GM12878 (cell line): ENCODE data around the gene NPAS1. TPM values are rescaled to one million over a fixed set of nuclear protein-coding genes. Genes with fewer than 3 reads are reported as not detected.

Experiments used
- ATAC-seq: fragments of 200-7000 bp; cut with Tn5 transposase; 3 replicates; pipeline ENCODE4 v1.9.1; 2020; ENCODE audit warnings: mild to moderate bottlenecking, moderate library complexity
- BruUV-seq: library from RNA; stranded (reverse); fragments of 400-500 nt; replicated peaks from 2 replicates; lab custom pipeline; 2021; lab: Mats Ljungman, UMichigan
- CTCF ChIA-PET: fragments of 300-600 bp; sonication (Branson Sonifier 250); formaldehyde crosslinking; extraction: SDS; loops from one replicate; lab custom pipeline; 2021; ENCODE audit warnings: inconsistent platforms; lab: Yijun Ruan, JAX
- POLR2A ChIA-PET: fragments of 350-600 bp; formaldehyde crosslinking; extraction: SDS; loops from one replicate; lab custom pipeline; 2021; ENCODE audit warnings: inconsistent platforms; lab: Charles Lee
- RAD21 ChIA-PET: fragments of 300-600 bp; sonication (Branson Sonifier 250); formaldehyde crosslinking; loops from one replicate; lab custom pipeline; 2023; ENCODE audit warnings: antibody characterized with exemption; ENCODE audit not compliant: unreplicated experiment; lab: Charles Lee
- SMC1A ChIA-PET: fragments of 300-600 bp; sonication (Branson Sonifier 250); formaldehyde crosslinking; loops from one replicate; lab custom pipeline; 2023; ENCODE audit not compliant: unreplicated experiment, uncharacterized antibody; lab: Charles Lee
- DNase-seq: peaks from one replicate; pipeline ENCODE4 v3.0.0-alpha.2; 2011; ENCODE audit warnings: low read depth, low spot score
- FAIRE-seq: peaks from 3 replicates; lab custom pipeline; 2011; peaks lifted over from hg19 to GRCh38; lab: Jason Lieb, UNC
- H2AFZ ChIP-seq: 2 replicates; pipeline ENCODE4 v1.6.0; 2011; ENCODE audit warnings: low read depth, low read length, control low read depth; ENCODE audit not compliant: control insufficient read depth
- H3K27ac ChIP-seq: 2 replicates; pipeline ENCODE4 v1.5.1; 2011; ENCODE audit warnings: control low read depth; ENCODE audit not compliant: control insufficient read depth, insufficient read depth
- H3K27me3 ChIP-seq, 2 experiments: replicated peaks in 1 of 2; 2 replicates each; pipeline versions ENCODE4 v1.6.0 to v1.6.1; 2011; ENCODE audit warnings: low read length in 1 of 2; ENCODE audit not compliant: control insufficient read depth in 2 of 2, insufficient read depth in 2 of 2
- H3K36me3 ChIP-seq, 2 experiments: 2 replicates each; pipeline ENCODE4 v1.5.1; 2011; ENCODE audit warnings: low read length in 1 of 2; ENCODE audit not compliant: control insufficient read depth in 2 of 2, insufficient read depth in 2 of 2
- H3K4me1 ChIP-seq: 2 replicates; pipeline ENCODE4 v1.6.1; 2011; ENCODE audit warnings: mild to moderate bottlenecking, low read length, moderate library complexity, mixed read lengths; ENCODE audit not compliant: control insufficient read depth, insufficient read depth
- H3K4me2 ChIP-seq: 2 replicates; pipeline ENCODE4 v1.6.0; 2011; ENCODE audit warnings: control low read depth; ENCODE audit not compliant: control insufficient read depth, insufficient read depth
- H3K4me3 ChIP-seq: fragments of 200-600 bp; sonication (generic); 2 replicates; pipeline ENCODE4 v1.5.1; 2016
- H3K79me2 ChIP-seq: 2 replicates; pipeline ENCODE4 v1.6.0; 2011; ENCODE audit warnings: low read length; ENCODE audit not compliant: control insufficient read depth, insufficient read depth
- H3K9ac ChIP-seq: 2 replicates; pipeline ENCODE4 v1.8.0; 2011; ENCODE audit warnings: low read length, control low read depth, mixed read lengths; ENCODE audit not compliant: control insufficient read depth, insufficient read depth
- H3K9me3 ChIP-seq: replicated peaks from 3 replicates; pipeline ENCODE4 v1.5.1; 2011; ENCODE audit warnings: mild to moderate bottlenecking, low read length; ENCODE audit not compliant: control insufficient read depth, insufficient read depth
- H4K20me1 ChIP-seq: 2 replicates; pipeline ENCODE4 v1.6.0; 2011; ENCODE audit not compliant: control insufficient read depth, insufficient read depth
- CBX5 ChIP-seq: sonication (generic); IDR thresholded peaks from 2 replicates; pipeline ENCODE4 v1.6.1; 2016; ENCODE audit warnings: low read depth, moderate library complexity, mild to moderate bottlenecking, inconsistent platforms
- CHD4 ChIP-seq: fragments of 200-600 bp; sonication (generic); IDR thresholded peaks from 2 replicates; pipeline ENCODE4 v1.6.1; 2016; ENCODE audit warnings: mild to moderate bottlenecking
- DPF2 ChIP-seq: fragments of 450-650 bp; IDR thresholded peaks from 2 replicates; pipeline ENCODE4 v1.6.1; 2017; ENCODE audit warnings: mild to moderate bottlenecking
- ETV6 ChIP-seq, 2 experiments: fragments of 450-650 bp in 1 of 2; IDR thresholded peaks in 1 of 2; conservative IDR thresholded peaks in 1 of 2; 2 replicates each; pipeline ENCODE4 v1.6.1; 2014; ENCODE audit warnings: antibody characterized with exemption in 1 of 2, borderline replicate concordance in 1 of 2, low read depth in 1 of 2, mild to moderate bottlenecking in 1 of 2, moderate library complexity in 1 of 2
- MYB ChIP-seq: fragments of 150-350 bp; IDR thresholded peaks from 2 replicates; pipeline ENCODE4 v1.6.1; 2014; ENCODE audit warnings: mild to moderate bottlenecking, low read depth, low read length, borderline replicate concordance
- MYC ChIP-seq: IDR thresholded peaks from 2 replicates; pipeline ENCODE4 v1.6.1; 2011; ENCODE audit warnings: mild to moderate bottlenecking, low read length, moderate library complexity, inconsistent platforms; ENCODE audit not compliant: insufficient read depth, insufficient replicate concordance, insufficient read length, severe bottlenecking
- NR2C2 ChIP-seq: IDR thresholded peaks from 2 replicates; pipeline ENCODE4 v1.6.1; 2011; ENCODE audit warnings: borderline replicate concordance, low read depth; ENCODE audit not compliant: control insufficient read depth, insufficient read length
- PML ChIP-seq: IDR thresholded peaks from 2 replicates; pipeline ENCODE4 v1.6.1; 2012; ENCODE audit warnings: low read length, inconsistent platforms
- WGBS: methylation state at CpG from one replicate; pipeline ENCODE4 v1.1.6; 2016; ENCODE audit warnings: low lambda C conversion rate; ENCODE audit not compliant: insufficient replicate concordance, insufficient coverage; ENCODE audit errors: missing lambda C conversion rate; 5-methylcytosine and 5-hydroxymethylcytosine counted together
- in situ Hi-C: fragments of 300-500 bp; cut with MboI; formaldehyde crosslinking; loops from 9 replicates; pipeline ENCODE4 v1.14.3; 2018; ENCODE audit warnings: mixed read lengths
- intact Hi-C: fragments of 100-400 bp; cut with micrococcal nuclease; formaldehyde crosslinking; loops from one replicate; pipeline ENCODE4 v1.14.2; 2022; ENCODE audit not compliant: unreplicated experiment
- polyA plus RNA-seq, 11 experiments: library from polyadenylated mRNA; depleted of rRNA in 4 of 11; unstranded in 6 of 11; stranded (reverse) in 5 of 11; fragments of >200 nt; fragmentation: Nextera tagmentation in 4 of 11; fragmentation: Illumina TruSeq in 1 of 11; extraction: Ambion mirVana in 4 of 11; extraction: Trizol in 1 of 11; gene quantifications; 1 replicate in 1 of 11; 2 replicates in 10 of 11; pipeline versions ENCODE4 v1.2.1 to v1.2.3, GENCODE V29; 2011 to 2016; ENCODE audit warnings: inconsistent platforms in 2 of 11, missing spikeins in 2 of 11, low read depth in 1 of 11
- total RNA-seq, 4 experiments: library from RNA; depleted of rRNA in 3 of 4; stranded (reverse); fragments of >200 nt in 3 of 4; fragmentation: Illumina TruSeq in 1 of 4; extraction: Trizol in 1 of 4; gene quantifications; 2 replicates each; pipeline versions ENCODE4 v1.2.1 to v1.2.3, GENCODE V29; 2013 to 2021
- TF ChIP-seq, protein P1 (sequence below): fragments of 450-650 bp; IDR thresholded peaks from 2 replicates; pipeline ENCODE4 v1.6.1; 2017; ENCODE audit warnings: low read depth, mild to moderate bottlenecking, moderate library complexity
- TF ChIP-seq, protein P2 (sequence below), 3 experiments: IDR thresholded peaks in 2 of 3; conservative IDR thresholded peaks in 1 of 3; 2 replicates each; pipeline ENCODE4 v1.5.1; 2011; ENCODE audit warnings: low read depth in 3 of 3, low read length in 3 of 3, mild to moderate bottlenecking in 3 of 3, control low read depth in 2 of 3, moderate library complexity in 2 of 3, inconsistent platforms in 1 of 3, mixed read lengths in 1 of 3; ENCODE audit not compliant: control insufficient read depth in 2 of 3, insufficient read depth in 1 of 3; ENCODE audit errors: extremely low read depth in 1 of 3
- TF ChIP-seq, protein P3 (sequence below): fragments of 450-650 bp; IDR thresholded peaks from 2 replicates; pipeline ENCODE4 v1.6.1; 2018; ENCODE audit warnings: mild to moderate bottlenecking, low read depth, moderate library complexity; ENCODE audit not compliant: partially characterized antibody

The NPAS1 gene
- total and polyA plus RNA-seq, 10 of the 15 experiments (the other 5 are each of a cell fraction or from before 2014, with no cell fraction given): 0.14 to 0.72 (median 0.28) TPM; not detected in 3

DNA sequence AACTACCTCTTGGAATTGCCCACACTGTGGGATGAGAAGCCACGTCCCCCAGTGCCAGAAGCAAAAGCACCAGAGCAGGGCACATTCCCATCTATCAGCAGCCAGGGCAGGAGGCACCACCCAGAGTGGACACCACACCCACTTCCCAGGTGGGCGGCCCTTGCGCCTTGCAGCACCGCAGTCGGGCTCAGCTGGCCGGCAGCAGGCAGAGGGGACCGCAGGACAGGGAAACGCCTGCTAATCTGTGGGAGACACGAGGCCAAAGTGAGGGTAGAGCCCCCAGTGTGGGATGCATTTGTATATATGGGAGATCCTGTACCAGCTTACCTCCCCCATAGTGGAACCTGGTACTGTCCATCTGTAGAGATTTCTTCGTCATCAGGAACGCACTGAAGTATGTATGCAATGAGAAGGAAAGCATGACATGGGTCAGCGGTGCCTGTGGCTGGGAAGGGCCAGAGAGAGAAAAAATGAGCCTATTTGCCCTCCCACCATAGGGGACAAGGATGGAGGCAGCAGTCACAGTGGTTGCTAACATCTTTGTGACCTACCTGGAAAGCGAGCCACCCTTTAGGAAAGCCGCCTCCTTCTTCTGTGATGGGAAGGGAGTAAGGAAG lies 30.9 kb upstream of the NPAS1 start:
- H3K9me3 ChIP-seq: no peaks in the 10 kb centered on the region
- BruUV-seq: no TSS peak
- no peak overlapping the region for H3K9ac ChIP-seq
- ChIA-PET RAD21 (interaction anchor here (2.0 kb wide), 1 partner anchor 132 kb away, joined by 5 read pairs; no protein-coding TSS in a partner anchor), CTCF (interaction anchor here (0.6 to 4.7 kb wide), 4 partner anchors 127 to 223 kb away, joined by 3 to 53 read pairs (median 6); no protein-coding TSS in a partner anchor), POLR2A (interaction anchor here (0.9 kb wide), 1 partner anchor 80 kb away, joined by 3 read pairs; no protein-coding TSS in a partner anchor), SMC1A (no interaction called here)
- no peak overlapping the region for H3K4me3 ChIP-seq
- in situ Hi-C loops (no loop called here), intact Hi-C loops (no loop called here)
- no peak overlapping the region for H3K27ac ChIP-seq
- H3K79me2 ChIP-seq: no peaks in the 10 kb centered on the region
- H3K4me2 ChIP-seq: no peak overlapping the region
- H4K20me1 ChIP-seq: no peaks in the 10 kb centered on the region
- H3K4me1 ChIP-seq: peaks cover 10% of the 10 kb centered on the region
- H3K36me3 ChIP-seq: peaks cover 26 to 27% of the 10 kb centered on the region in 2 experiments
- TF ChIP-seq NR2C2: no peak
- TF ChIP-seq, protein P1, sequence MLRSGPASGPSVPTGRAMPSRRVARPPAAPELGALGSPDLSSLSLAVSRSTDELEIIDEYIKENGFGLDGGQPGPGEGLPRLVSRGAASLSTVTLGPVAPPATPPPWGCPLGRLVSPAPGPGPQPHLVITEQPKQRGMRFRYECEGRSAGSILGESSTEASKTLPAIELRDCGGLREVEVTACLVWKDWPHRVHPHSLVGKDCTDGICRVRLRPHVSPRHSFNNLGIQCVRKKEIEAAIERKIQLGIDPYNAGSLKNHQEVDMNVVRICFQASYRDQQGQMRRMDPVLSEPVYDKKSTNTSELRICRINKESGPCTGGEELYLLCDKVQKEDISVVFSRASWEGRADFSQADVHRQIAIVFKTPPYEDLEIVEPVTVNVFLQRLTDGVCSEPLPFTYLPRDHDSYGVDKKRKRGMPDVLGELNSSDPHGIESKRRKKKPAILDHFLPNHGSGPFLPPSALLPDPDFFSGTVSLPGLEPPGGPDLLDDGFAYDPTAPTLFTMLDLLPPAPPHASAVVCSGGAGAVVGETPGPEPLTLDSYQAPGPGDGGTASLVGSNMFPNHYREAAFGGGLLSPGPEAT: no peak
- TF ChIP-seq, protein P2, sequence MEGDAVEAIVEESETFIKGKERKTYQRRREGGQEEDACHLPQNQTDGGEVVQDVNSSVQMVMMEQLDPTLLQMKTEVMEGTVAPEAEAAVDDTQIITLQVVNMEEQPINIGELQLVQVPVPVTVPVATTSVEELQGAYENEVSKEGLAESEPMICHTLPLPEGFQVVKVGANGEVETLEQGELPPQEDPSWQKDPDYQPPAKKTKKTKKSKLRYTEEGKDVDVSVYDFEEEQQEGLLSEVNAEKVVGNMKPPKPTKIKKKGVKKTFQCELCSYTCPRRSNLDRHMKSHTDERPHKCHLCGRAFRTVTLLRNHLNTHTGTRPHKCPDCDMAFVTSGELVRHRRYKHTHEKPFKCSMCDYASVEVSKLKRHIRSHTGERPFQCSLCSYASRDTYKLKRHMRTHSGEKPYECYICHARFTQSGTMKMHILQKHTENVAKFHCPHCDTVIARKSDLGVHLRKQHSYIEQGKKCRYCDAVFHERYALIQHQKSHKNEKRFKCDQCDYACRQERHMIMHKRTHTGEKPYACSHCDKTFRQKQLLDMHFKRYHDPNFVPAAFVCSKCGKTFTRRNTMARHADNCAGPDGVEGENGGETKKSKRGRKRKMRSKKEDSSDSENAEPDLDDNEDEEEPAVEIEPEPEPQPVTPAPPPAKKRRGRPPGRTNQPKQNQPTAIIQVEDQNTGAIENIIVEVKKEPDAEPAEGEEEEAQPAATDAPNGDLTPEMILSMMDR (IDR thresholded peaks at IDR 0.05 in 2 of 3, conservative IDR thresholded peaks at IDR 0.05 in 1 of 3; ENCODE audit: control insufficient read depth in 2 of 3, extremely low read depth in 1 of 3, insufficient read depth in 1 of 3, low read depth in 3 of 3, low read length in 3 of 3): no peak
- TF ChIP-seq PML: no peak
- TF ChIP-seq ETV6 (conservative IDR thresholded peaks at IDR 0.05 in 1 of 2, IDR thresholded peaks at IDR 0.05 in 1 of 2; ENCODE audit: borderline replicate concordance in 1 of 2, low read depth in 1 of 2): no peak
- TF ChIP-seq DPF2: no peak
- no peak for TF ChIP-seq MYB
- TF ChIP-seq, protein P3, sequence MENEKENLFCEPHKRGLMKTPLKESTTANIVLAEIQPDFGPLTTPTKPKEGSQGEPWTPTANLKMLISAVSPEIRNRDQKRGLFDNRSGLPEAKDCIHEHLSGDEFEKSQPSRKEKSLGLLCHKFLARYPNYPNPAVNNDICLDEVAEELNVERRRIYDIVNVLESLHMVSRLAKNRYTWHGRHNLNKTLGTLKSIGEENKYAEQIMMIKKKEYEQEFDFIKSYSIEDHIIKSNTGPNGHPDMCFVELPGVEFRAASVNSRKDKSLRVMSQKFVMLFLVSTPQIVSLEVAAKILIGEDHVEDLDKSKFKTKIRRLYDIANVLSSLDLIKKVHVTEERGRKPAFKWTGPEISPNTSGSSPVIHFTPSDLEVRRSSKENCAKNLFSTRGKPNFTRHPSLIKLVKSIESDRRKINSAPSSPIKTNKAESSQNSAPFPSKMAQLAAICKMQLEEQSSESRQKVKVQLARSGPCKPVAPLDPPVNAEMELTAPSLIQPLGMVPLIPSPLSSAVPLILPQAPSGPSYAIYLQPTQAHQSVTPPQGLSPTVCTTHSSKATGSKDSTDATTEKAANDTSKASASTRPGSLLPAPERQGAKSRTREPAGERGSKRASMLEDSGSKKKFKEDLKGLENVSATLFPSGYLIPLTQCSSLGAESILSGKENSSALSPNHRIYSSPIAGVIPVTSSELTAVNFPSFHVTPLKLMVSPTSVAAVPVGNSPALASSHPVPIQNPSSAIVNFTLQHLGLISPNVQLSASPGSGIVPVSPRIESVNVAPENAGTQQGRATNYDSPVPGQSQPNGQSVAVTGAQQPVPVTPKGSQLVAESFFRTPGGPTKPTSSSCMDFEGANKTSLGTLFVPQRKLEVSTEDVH: no peak
- no peak for TF ChIP-seq CHD4
- TF ChIP-seq CBX5: no peak
- TF ChIP-seq MYC: no peak
- no peaks in the 10 kb centered on the region for H3K27me3 ChIP-seq
- no peak for DNase-seq
- no peak for ATAC-seq
- WGBS: 94% methylated on average over 14 of the region's 14 CpGs
- no peak for FAIRE-seq
- H2AFZ ChIP-seq: no peak overlapping the region
